CD4-positive, alpha-beta memory T cell (primary cell): ENCODE data around the gene TNRC6C. TPM values are rescaled to one million over a fixed set of nuclear protein-coding genes. Genes with fewer than 3 reads are reported as not detected.
A peak's percentile ranks its signal among the peaks of the same experiment; 100 is the strongest.
"Not testable (repeated sequence)": the region's sequence is repeated elsewhere in the genome, so short reads cannot be mapped to it uniquely, and the experiment has no call there.

Experiments
- CTCF ChIA-PET: fragments of 350-600 bp; sonication (Branson Sonifier 250); formaldehyde crosslinking; loops from one replicate; lab custom pipeline; 2021; ENCODE audit warnings: inconsistent platforms; ENCODE audit not compliant: partially characterized antibody; lab: Charles Lee
- POLR2A ChIA-PET: fragments of 350-600 bp; sonication (Branson Sonifier 250); formaldehyde crosslinking; loops from one replicate; lab custom pipeline; 2021; ENCODE audit not compliant: partially characterized antibody; lab: Charles Lee
- DNase-seq, 5 donors: peaks; one replicate each; pipeline versions ENCODE4 v3.0.0 to v3.0.0-alpha.2; 2020 to 2022; ENCODE audit warnings: mixed read lengths in 1 of 5
- H3K27ac ChIP-seq: one replicate; pipeline ENCODE4 v1.7.0; 2013; ENCODE audit warnings: low read depth, low read length
- H3K27me3 ChIP-seq: 2 replicates; pipeline ENCODE4 v1.7.0; 2013; ENCODE audit warnings: mild to moderate bottlenecking, low read length, moderate library complexity; ENCODE audit not compliant: insufficient read depth
- H3K36me3 ChIP-seq: 2 replicates; pipeline ENCODE4 v1.7.0; 2013; ENCODE audit warnings: mild to moderate bottlenecking, low read length, moderate library complexity; ENCODE audit not compliant: insufficient read depth
- H3K4me1 ChIP-seq: 2 replicates; pipeline ENCODE4 v1.7.0; 2013; ENCODE audit warnings: mild to moderate bottlenecking, low read length, moderate library complexity; ENCODE audit not compliant: insufficient read depth
- H3K4me3 ChIP-seq, 2 donors: one replicate each; pipeline ENCODE4 v1.7.0; 2013; ENCODE audit warnings: low read length in 2 of 2, mild to moderate bottlenecking in 1 of 2
- H3K9me3 ChIP-seq, 2 donors: one replicate each; pipeline ENCODE4 v1.7.0; 2013; ENCODE audit warnings: low read length in 2 of 2, control low read depth in 1 of 2; ENCODE audit not compliant: control insufficient read depth in 1 of 2
- H3K27ac Mint-ChIP-seq, 7 donors: one replicate each; pipeline ENCODE4 v1.8.0; 2020 to 2021; ENCODE audit warnings: mixed read lengths in 7 of 7, mild to moderate bottlenecking in 6 of 7, inconsistent platforms in 3 of 7, moderate library complexity in 3 of 7
- H3K27me3 Mint-ChIP-seq, 2 donors: one replicate each; pipeline ENCODE4 v1.8.0; 2020 to 2021; ENCODE audit warnings: mixed read lengths in 2 of 2
- H3K36me3 Mint-ChIP-seq, 2 donors: one replicate each; pipeline ENCODE4 v1.8.0; 2020 to 2021; ENCODE audit warnings: mixed read lengths in 2 of 2, inconsistent platforms in 1 of 2, mild to moderate bottlenecking in 1 of 2
- H3K4me1 Mint-ChIP-seq, 4 donors: one replicate each; pipeline ENCODE4 v1.8.0; 2020 to 2021; ENCODE audit warnings: mixed read lengths in 4 of 4, mild to moderate bottlenecking in 1 of 4
- H3K4me3 Mint-ChIP-seq, 8 donors: one replicate each; pipeline ENCODE4 v1.8.0; 2020 to 2021; ENCODE audit warnings: mixed read lengths in 8 of 8, mild to moderate bottlenecking in 7 of 8, moderate library complexity in 6 of 8, inconsistent platforms in 3 of 8
- H3K9me3 Mint-ChIP-seq, 8 donors: one replicate each; pipeline ENCODE4 v1.8.0; 2020 to 2021; ENCODE audit warnings: mixed read lengths in 8 of 8, mild to moderate bottlenecking in 5 of 8, inconsistent platforms in 3 of 8, moderate library complexity in 1 of 8
- intact Hi-C: fragments of 100-400 bp; cut with micrococcal nuclease; formaldehyde crosslinking; loops from one replicate; pipeline ENCODE4 v1.15.1; 2023
- polyA plus RNA-seq, 2 donors: library from polyadenylated mRNA; unstranded; fragments of 300-500 nt; fragmentation: Illumina TruSeq; gene quantifications; one replicate each; pipeline ENCODE4 v1.2.3, GENCODE V29; 2021
- total RNA-seq, 2 experiments: library from RNA; stranded (reverse); gene quantifications; one replicate each; pipeline ENCODE4 v1.2.3, GENCODE V29; 2021

Gene TNRC6C
- total and polyA plus RNA-seq, 4 experiments from 2014 or later = 1.3 to 112 (median 57.0) TPM

- H3K4me1 ChIP-seq = peaks cover 24% of the 10 kb centered on the region
- peaks cover 0 to 5% of the 10 kb centered on the region in 2 donors for H3K27me3 Mint-ChIP-seq
- peak overlapping the region in 2 of 7 donors; percentile 48 to 53 for H3K27ac Mint-ChIP-seq
- peaks cover 0 to 1% (median 0%) of the 10 kb centered on the region in 8 donors for H3K9me3 Mint-ChIP-seq
- no peaks in the 10 kb centered on the region for H3K36me3 ChIP-seq
- intact Hi-C loops = no loop called here
- no peak overlapping the region for H3K27ac ChIP-seq
- no peaks in the 10 kb centered on the region for H3K36me3 Mint-ChIP-seq
- no peak overlapping the region for H3K4me3 Mint-ChIP-seq
- peaks cover 19 to 46% (median 31%) of the 10 kb centered on the region in 4 donors for H3K4me1 Mint-ChIP-seq
- H3K27me3 ChIP-seq = no peaks in the 10 kb centered on the region
- ChIA-PET POLR2A (interaction anchor here (3.0 kb wide), 1 partner anchor 24 kb away, joined by 8 read pairs; the partner anchor contains the start of gene TNRC6C), CTCF (interaction anchor here (0.9 kb wide), 1 partner anchor 19 kb away, joined by 3 read pairs; no protein-coding TSS in a partner anchor)
- no peak overlapping the region for H3K4me3 ChIP-seq
- H3K9me3 ChIP-seq = no peaks in the 10 kb centered on the region
- no peak for DNase-seq
Observed at GRCh38 chr17:77933777-77934398, 24.6 kb upstream of the TNRC6C start.

GRCh38 chr17:77935121-77935571 is 23.4 kb upstream of the TNRC6C start:
- H3K36me3 Mint-ChIP-seq = no peaks in the 10 kb centered on the region
- H3K27ac Mint-ChIP-seq = no peak overlapping the region
- H3K9me3 Mint-ChIP-seq = peaks cover 0 to 1% (median 0%) of the 10 kb centered on the region in 8 donors
- Histone ChIP-seq H3K9me3 (no peaks in the 10 kb centered on the region), H3K27me3 (no peaks in the 10 kb centered on the region), H3K27ac (no peak overlapping the region), H3K4me3 (no peak overlapping the region), H3K36me3 (no peaks in the 10 kb centered on the region), H3K4me1 (peaks cover 11% of the 10 kb centered on the region)
- ChIA-PET CTCF (interaction anchor here (0.5 kb wide), 1 partner anchor 15 kb away, joined by 3 read pairs; no protein-coding TSS in a partner anchor), POLR2A (interaction anchor here (1.1 kb wide), 1 partner anchor 23 kb away, joined by 13 read pairs; the partner anchor contains the start of gene TNRC6C)
- H3K4me3 Mint-ChIP-seq = peak overlapping the region in 2 of 8 donors; percentile 7 to 39
- intact Hi-C loops = no loop called here
- peak in 4 of 5 donors; percentile 16 to 21 (median 19) for DNase-seq
- peaks cover 0 to 5% of the 10 kb centered on the region in 2 donors for H3K27me3 Mint-ChIP-seq
- H3K4me1 Mint-ChIP-seq = peaks cover 10 to 36% (median 21%) of the 10 kb centered on the region in 4 donors

- DNase-seq, H3K27ac ChIP-seq, H3K4me3 Mint-ChIP-seq, H3K36me3 Mint-ChIP-seq, H3K4me3 ChIP-seq, CTCF ChIA-PET, H3K27me3 ChIP-seq, H3K9me3 Mint-ChIP-seq, H3K4me1 ChIP-seq, H3K36me3 ChIP-seq, H3K27me3 Mint-ChIP-seq, H3K9me3 ChIP-seq, intact Hi-C loops: not testable (repeated sequence)
- Mint-ChIP-seq H3K27ac (peak overlapping the region in 1 of 7 donors; percentile 27), H3K4me1 (peaks cover 10 to 32% (median 21%) of the 10 kb centered on the region in 4 donors)
- POLR2A ChIA-PET = interaction anchor here (1.1 to 1.3 kb wide), 2 partner anchors 22 kb away, joined by 4 to 13 read pairs; partner anchors contain the start of gene TNRC6C
Observed at GRCh38 chr17:77935744-77936143, 22.8 kb upstream of the TNRC6C start.

GRCh38 chr17:77936881-77937280 is 21.6 kb upstream of the TNRC6C start:
- Histone ChIP-seq H3K27ac (no peak overlapping the region), H3K36me3 (no peaks in the 10 kb centered on the region), H3K4me1 (peaks cover 10% of the 10 kb centered on the region), H3K4me3 (no peak overlapping the region), H3K27me3 (no peaks in the 10 kb centered on the region), H3K9me3 (no peaks in the 10 kb centered on the region)
- Mint-ChIP-seq H3K27me3 (peaks cover 0 to 5% of the 10 kb centered on the region in 2 donors), H3K27ac (no peak overlapping the region), H3K4me1 (peaks cover 10 to 26% (median 21%) of the 10 kb centered on the region in 4 donors), H3K36me3 (no peaks in the 10 kb centered on the region), H3K4me3 (no peak overlapping the region), H3K9me3 (peaks cover 0 to 2% (median 0%) of the 10 kb centered on the region in 8 donors)
- DNase-seq = no peak
- intact Hi-C loops = no loop called here
- ChIA-PET CTCF (interaction anchor here (1.8 kb wide), 1 partner anchor 75 kb away, joined by 6 read pairs; no protein-coding TSS in a partner anchor), POLR2A (interaction anchor here (0.6 to 1.3 kb wide), 3 partner anchors 21 to 174 kb away, joined by 3 to 4 read pairs (median 3); partner anchors contain the start of gene TNRC6C)

- H3K36me3 Mint-ChIP-seq = no peaks in the 10 kb centered on the region
- H3K27me3 ChIP-seq = no peaks in the 10 kb centered on the region
- no peaks in the 10 kb centered on the region for H3K9me3 ChIP-seq
- H3K4me3 ChIP-seq = no peak overlapping the region
- DNase-seq = no peak
- no peaks in the 10 kb centered on the region for H3K36me3 ChIP-seq
- H3K4me1 Mint-ChIP-seq = peaks cover 0 to 2% (median under 1%) of the 10 kb centered on the region in 4 donors
- CTCF ChIA-PET = no interaction called here
- H3K27ac Mint-ChIP-seq = no peak overlapping the region
- H3K4me1 ChIP-seq = no peaks in the 10 kb centered on the region
- POLR2A ChIA-PET = no interaction called here
- H3K9me3 Mint-ChIP-seq = peaks cover 0 to 2% (median 0%) of the 10 kb centered on the region in 8 donors
- H3K27ac ChIP-seq = no peak overlapping the region
- H3K4me3 Mint-ChIP-seq = no peak overlapping the region
- H3K27me3 Mint-ChIP-seq = peaks cover 1 to 2% of the 10 kb centered on the region in 2 donors
- intact Hi-C loops = no loop called here
Observed at GRCh38 chr17:77941004-77941403, 17.5 kb upstream of the TNRC6C start.

GRCh38 chr17:77942112-77942988 is 16.2 kb upstream of the TNRC6C start:
- Mint-ChIP-seq H3K9me3 (peaks cover 0 to 2% (median 0%) of the 10 kb centered on the region in 8 donors), H3K27me3 (peaks cover 1 to 2% of the 10 kb centered on the region in 2 donors), H3K27ac (no peak overlapping the region), H3K4me3 (no peak overlapping the region), H3K36me3 (no peaks in the 10 kb centered on the region), H3K4me1 (peaks cover 0 to 2% (median 0%) of the 10 kb centered on the region in 4 donors)
- Histone ChIP-seq H3K9me3 (no peaks in the 10 kb centered on the region), H3K27ac (no peak overlapping the region), H3K27me3 (no peaks in the 10 kb centered on the region), H3K36me3 (no peaks in the 10 kb centered on the region), H3K4me1 (no peaks in the 10 kb centered on the region), H3K4me3 (no peak overlapping the region)
- DNase-seq = no peak
- ChIA-PET CTCF (no interaction called here), POLR2A (interaction anchor here (0.8 kb wide), 1 partner anchor 16 kb away, joined by 3 read pairs; the partner anchor contains the start of gene TNRC6C)
- intact Hi-C loops = no loop called here
